Fibroblast of pulmonary artery (primary cell): ENCODE measurements around the gene GALNT15.

Experiments
- DNase-seq: peaks from one replicate; pipeline ENCODE4 v3.0.0-alpha.2; 2010; ENCODE audit warnings: low read depth
- H3K4me3 ChIP-seq: replicated peaks from 2 replicates; pipeline ENCODE4 v1.5.1; 2011; ENCODE audit warnings: low read depth, mild to moderate bottlenecking, control low read depth, low read length, moderate library complexity
- CTCF ChIP-seq: IDR thresholded peaks from 2 replicates; pipeline ENCODE4 v1.5.1; 2011; ENCODE audit warnings: mild to moderate bottlenecking, control low read depth, low read length, inconsistent platforms; ENCODE audit errors: missing control alignments

The GALNT15 gene

GRCh38 chr3:16247282-16248061 is 73.0 kb downstream of the GALNT15 start:
- H3K4me3 ChIP-seq, result no peak overlapping the region
- DNase-seq, result peak; percentile 91
- peak; percentile 91 for TF ChIP-seq CTCF

GRCh38 chr3:16248556-16248955 is 74.1 kb downstream of the GALNT15 start:
- H3K4me3 ChIP-seq, result no peak overlapping the region
- no peak for DNase-seq
- TF ChIP-seq CTCF, result no peak

- H3K4me3 ChIP-seq, result no peak overlapping the region
- peak; percentile 55 for DNase-seq
- TF ChIP-seq CTCF, result peak; percentile 54
Observed at GRCh38 chr3:16249336-16249735, 74.9 kb downstream of the GALNT15 start.

- H3K4me3 ChIP-seq, result no peak overlapping the region
- no peak for TF ChIP-seq CTCF
- DNase-seq, result no peak
Observed at GRCh38 chr3:16249886-16250285, 75.4 kb downstream of the GALNT15 start.

GRCh38 chr3:16251316-16252085 is 77.0 kb downstream of the GALNT15 start:
- TF ChIP-seq CTCF, result no peak
- H3K4me3 ChIP-seq, result no peak overlapping the region
- DNase-seq, result no peak

- DNase-seq, result no peak
- H3K4me3 ChIP-seq, result no peak overlapping the region
- no peak for TF ChIP-seq CTCF
Observed at GRCh38 chr3:16252243-16252978, 77.9 kb downstream of the GALNT15 start.
